HepG2 (cell line): ENCODE results near the gene POM121. TPM values are rescaled to one million over a fixed set of nuclear protein-coding genes. Genes with fewer than 3 reads are reported as not detected.

Experiments
- CHD4 ChIP-seq: fragments of 200-600 bp; sonication (generic); IDR thresholded peaks from 2 replicates; pipeline ENCODE4 v1.7.0; 2017; ENCODE audit warnings: mild to moderate bottlenecking, low read length, borderline replicate concordance
- CSRNP2 ChIP-seq: sonication (generic); formaldehyde crosslinking; conservative IDR thresholded peaks from 2 replicates; pipeline ENCODE4 v1.8.0; 2022; ENCODE audit warnings: low read depth, missing genetic modification reagents
- EEA1 ChIP-seq: sonication (generic); formaldehyde crosslinking; IDR thresholded peaks from 2 replicates; pipeline ENCODE4 v1.5.1; 2020; ENCODE audit warnings: mild to moderate bottlenecking, missing genetic modification reagents, borderline replicate concordance
- HHEX ChIP-seq: IDR thresholded peaks from 2 replicates; pipeline ENCODE4 v1.6.1; 2016; ENCODE audit warnings: control low read depth
- HNF4A ChIP-seq: sonication (generic); formaldehyde crosslinking; IDR thresholded peaks from 2 replicates; pipeline ENCODE4 v1.4.0; 2020; ENCODE audit warnings: missing genetic modification reagents
- PRDM15 ChIP-seq: sonication (generic); formaldehyde crosslinking; IDR thresholded peaks from 2 replicates; pipeline ENCODE4 v1.4.0; 2020; ENCODE audit warnings: missing genetic modification reagents
- SMAD3 ChIP-seq: sonication (generic); formaldehyde crosslinking; IDR thresholded peaks from 2 replicates; pipeline ENCODE4 v1.4.0; 2020; ENCODE audit warnings: missing genetic modification reagents
- SNAPC5 ChIP-seq: sonication (generic); formaldehyde crosslinking; IDR thresholded peaks from 2 replicates; pipeline ENCODE4 v1.8.1; 2023; ENCODE audit warnings: mild to moderate bottlenecking, missing genetic modification reagents, borderline replicate concordance
- SP1 ChIP-seq, 2 experiments: fragments of 450-650 bp in 1 of 2; sonication (generic) in 1 of 2; formaldehyde crosslinking in 1 of 2; IDR thresholded peaks; 2 replicates each; pipeline versions ENCODE4 v1.4.0 to v1.6.1; 2016 to 2020; ENCODE audit warnings: missing genetic modification reagents in 1 of 2
- TRIM22 ChIP-seq: fragments of 450-650 bp; IDR thresholded peaks from 2 replicates; pipeline ENCODE4 v1.6.1; 2017
- ZBTB3 ChIP-seq: sonication (generic); formaldehyde crosslinking; IDR thresholded peaks from 2 replicates; pipeline ENCODE4 v1.4.0; 2020; ENCODE audit warnings: low read depth, mild to moderate bottlenecking, moderate library complexity, missing genetic modification reagents, borderline replicate concordance
- ZBTB7A ChIP-seq: sonication (generic); formaldehyde crosslinking; IDR thresholded peaks from 2 replicates; pipeline ENCODE4 v1.8.0; 2022; ENCODE audit warnings: mild to moderate bottlenecking, missing genetic modification reagents
- ZFP36L1 ChIP-seq: sonication (generic); formaldehyde crosslinking; IDR thresholded peaks from 2 replicates; pipeline ENCODE4 v1.8.0; 2022; ENCODE audit warnings: mild to moderate bottlenecking, missing genetic modification reagents, moderate library complexity
- ZNF343 ChIP-seq: sonication (generic); formaldehyde crosslinking; IDR thresholded peaks from 2 replicates; pipeline ENCODE4 v1.4.0; 2020; ENCODE audit warnings: mild to moderate bottlenecking, missing genetic modification reagents
- ZNF512 ChIP-seq: sonication (generic); formaldehyde crosslinking; IDR thresholded peaks from 2 replicates; pipeline ENCODE4 v1.4.0; 2020; ENCODE audit warnings: mild to moderate bottlenecking, missing genetic modification reagents
- ZNF513 ChIP-seq: sonication (generic); formaldehyde crosslinking; conservative IDR thresholded peaks from 2 replicates; pipeline ENCODE4 v1.5.0; 2020; ENCODE audit warnings: missing genetic modification reagents
- ZSCAN21 ChIP-seq: sonication (generic); formaldehyde crosslinking; IDR thresholded peaks from 2 replicates; pipeline ENCODE4 v1.8.0; 2022; ENCODE audit warnings: mild to moderate bottlenecking, missing genetic modification reagents, moderate library complexity, borderline replicate concordance
- ZSCAN29 ChIP-seq: sonication (generic); formaldehyde crosslinking; conservative IDR thresholded peaks from 2 replicates; pipeline ENCODE4 v1.4.0; 2020; ENCODE audit warnings: mild to moderate bottlenecking, missing genetic modification reagents
- polyA plus RNA-seq, 8 experiments: library from polyadenylated mRNA; depleted of rRNA in 3 of 8; stranded (reverse) in 7 of 8; unstranded in 1 of 8; fragments of >200 nt; fragmentation: Illumina TruSeq in 4 of 8; extraction: Trizol in 4 of 8; gene quantifications; 2 replicates each; pipeline versions ENCODE4 v1.2.1 to v1.2.3, GENCODE V29; 2011 to 2016; ENCODE audit warnings: low read depth in 4 of 8, missing spikeins in 1 of 8, mixed read lengths in 1 of 8; ENCODE audit not compliant: insufficient read depth in 1 of 8
- total RNA-seq, 5 experiments: library from RNA; depleted of rRNA; stranded (reverse); fragments of >200 nt; fragmentation: Illumina TruSeq; extraction: Trizol; gene quantifications; 2 replicates each; pipeline ENCODE4 v1.2.3, GENCODE V29; 2016; ENCODE audit warnings: low read depth in 1 of 5

Gene POM121
- total and polyA plus RNA-seq, 2 of the 13 experiments (the other 11 are each of a cell fraction or from before 2014, with no cell fraction given), result 8.4 to 10.3 TPM

GRCh38 chr7:72924733-72925545, at the start of gene POM121 (continued):
- TF ChIP-seq PRDM15 (CRISPR knock-in tag) (no peak), ZSCAN29 (no peak), SP1 (IDR thresholded peaks at IDR 0.05) (no peak), SP1 (CRISPR knock-in tag; IDR thresholded peaks at IDR 0.05) (peak; percentile 65), ZNF343 (CRISPR knock-in tag) (no peak), CHD4 (no peak), HNF4A (no peak), TRIM22 (no peak), ZFP36L1 (CRISPR knock-in tag) (no peak), SMAD3 (CRISPR knock-in tag) (0 out of 2 replicates have a peak, but pooled peaks have one; percentile 49), ZBTB3 (CRISPR knock-in tag) (no peak), EEA1 (CRISPR knock-in tag) (no peak; the same call in 1 of the 2 replicates), ZNF512 (CRISPR knock-in tag) (no peak), ZBTB7A (no peak), ZNF513 (CRISPR knock-in tag) (no peak; the same call in 1 of the 2 replicates), ZSCAN21 (peak; percentile 21; the same call in 1 of the 2 replicates), HHEX (no peak), SNAPC5 (CRISPR knock-in tag) (no peak), CSRNP2 (CRISPR knock-in tag) (no peak)
